IMR-90 (cell line): ENCODE measurements around the gene ARHGEF4. TPM values are rescaled to one million over a fixed set of nuclear protein-coding genes. Genes with fewer than 3 reads are reported as not detected.

Experiments
- ATAC-seq: fragments of 200-7000 bp; cut with Tn5 transposase; 2 replicates; pipeline ENCODE4 v1.9.1; 2020; ENCODE audit warnings: low read depth, mild to moderate bottlenecking, moderate library complexity
- BruUV-seq: library from RNA; stranded (reverse); fragments of 400-500 nt; replicated peaks from 2 replicates; lab custom pipeline; 2021; lab: Mats Ljungman, UMichigan
- CTCF ChIA-PET: fragments of 300-600 bp; formaldehyde crosslinking; extraction: SDS; loops from one replicate; lab custom pipeline; 2021; ENCODE audit warnings: antibody characterized with exemption; lab: Yijun Ruan, JAX
- POLR2A ChIA-PET: fragments of 300-600 bp; sonication (Branson Sonifier 250); formaldehyde crosslinking; loops from one replicate; lab custom pipeline; 2022; ENCODE audit warnings: antibody characterized with exemption; ENCODE audit not compliant: unreplicated experiment; lab: Charles Lee
- DNase-seq: peaks from one replicate; pipeline ENCODE4 v3.0.0; 2013
- H2AFZ ChIP-seq: replicated peaks from 2 replicates; pipeline ENCODE3; 2013; ENCODE audit warnings: low read length, mild to moderate bottlenecking; ENCODE audit not compliant: poor library complexity
- H2AK5ac ChIP-seq: 2 replicates; pipeline ENCODE4 v1.6.1; 2013; ENCODE audit warnings: low read depth, low read length, inconsistent platforms
- H2AK9ac ChIP-seq: replicated peaks from 2 replicates; pipeline ENCODE3; 2013; ENCODE audit warnings: mild to moderate bottlenecking, low read depth, low read length, moderate library complexity; ENCODE audit not compliant: poor library complexity
- H2BK120ac ChIP-seq: 2 replicates; pipeline ENCODE4 v1.6.1; 2013; ENCODE audit warnings: low read depth, low read length, inconsistent platforms
- H2BK15ac ChIP-seq: 3 replicates; pipeline ENCODE4 v1.6.1; 2013; ENCODE audit warnings: low read depth, low read length, inconsistent platforms
- H2BK20ac ChIP-seq: 2 replicates; pipeline ENCODE4 v1.6.1; 2013; ENCODE audit warnings: low read depth, mild to moderate bottlenecking, inconsistent platforms, low read length, moderate library complexity
- H2BK5ac ChIP-seq: 2 replicates; pipeline ENCODE4 v1.6.1; 2013; ENCODE audit warnings: mild to moderate bottlenecking, low read depth, low read length, inconsistent platforms; ENCODE audit not compliant: poor library complexity, severe bottlenecking
- H3K14ac ChIP-seq: replicated peaks from 2 replicates; pipeline ENCODE4 v1.6.1; 2013; ENCODE audit warnings: low read depth, low read length, inconsistent platforms
- H3K18ac ChIP-seq: 2 replicates; pipeline ENCODE4 v1.6.1; 2013; ENCODE audit warnings: low read depth, low read length, control low read depth
- H3K23ac ChIP-seq: 2 replicates; pipeline ENCODE4 v1.6.1; 2013; ENCODE audit warnings: low read depth, low read length, inconsistent platforms
- H3K27ac ChIP-seq: 2 replicates; pipeline ENCODE4 v1.5.1; 2013; ENCODE audit warnings: mild to moderate bottlenecking, control low read depth, low read length; ENCODE audit not compliant: insufficient read depth
- H3K27me3 ChIP-seq: 2 replicates; pipeline ENCODE4 v1.6.1; 2013; ENCODE audit warnings: low read length; ENCODE audit not compliant: control insufficient read depth, insufficient read depth
- H3K36me3 ChIP-seq: 2 replicates; pipeline ENCODE4 v1.6.1; 2013; ENCODE audit warnings: low read length, mixed read lengths; ENCODE audit not compliant: control insufficient read depth, insufficient read depth
- H3K4ac ChIP-seq: 2 replicates; pipeline ENCODE4 v1.6.1; 2013; ENCODE audit warnings: low read depth, low read length, inconsistent platforms
- H3K4me1 ChIP-seq: 2 replicates; pipeline ENCODE4 v1.6.1; 2013; ENCODE audit warnings: low read length, mixed read lengths; ENCODE audit not compliant: control insufficient read depth, insufficient read depth
- H3K4me2 ChIP-seq: 2 replicates; pipeline ENCODE4 v1.6.1; 2013; ENCODE audit warnings: low read depth, mild to moderate bottlenecking, control low read depth, low read length, moderate library complexity
- H3K4me3 ChIP-seq: 2 replicates; pipeline ENCODE4 v1.5.1; 2013; ENCODE audit warnings: low read depth, mild to moderate bottlenecking, control low read depth, low read length, moderate library complexity; ENCODE audit not compliant: insufficient read depth
- H3K56ac ChIP-seq: 2 replicates; pipeline ENCODE4 v1.6.1; 2013; ENCODE audit warnings: low read length, inconsistent platforms; ENCODE audit not compliant: insufficient read depth; ENCODE audit errors: extremely low read depth
- H3K79me1 ChIP-seq, 2 experiments: 2 replicates each; pipeline ENCODE4 v1.6.1; 2013; ENCODE audit warnings: low read length in 2 of 2, inconsistent platforms in 1 of 2, low read depth in 1 of 2
- H3K9ac ChIP-seq: 2 replicates; pipeline ENCODE4 v1.6.1; 2013; ENCODE audit warnings: low read depth, low read length, control low read depth
- H3K9me1 ChIP-seq: 2 replicates; pipeline ENCODE4 v1.6.1; 2013; ENCODE audit warnings: low read length, inconsistent platforms; ENCODE audit not compliant: insufficient read depth
- H3K9me3 ChIP-seq: 2 replicates; pipeline ENCODE4 v1.6.1; 2013; ENCODE audit warnings: low read length; ENCODE audit not compliant: control insufficient read depth, insufficient read depth
- H4K20me1 ChIP-seq: 2 replicates; pipeline ENCODE4 v1.6.1; 2013; ENCODE audit warnings: low read length, inconsistent platforms; ENCODE audit not compliant: insufficient read depth
- H4K5ac ChIP-seq: 2 replicates; pipeline ENCODE4 v1.6.1; 2013; ENCODE audit warnings: mild to moderate bottlenecking, low read depth, low read length, control low read depth
- H4K8ac ChIP-seq, 2 experiments: 2 replicates each; pipeline ENCODE4 v1.6.1; 2013; ENCODE audit warnings: low read depth in 2 of 2, low read length in 2 of 2, control low read depth in 1 of 2, inconsistent platforms in 1 of 2
- H4K91ac ChIP-seq: 2 replicates; pipeline ENCODE4 v1.6.1; 2013; ENCODE audit warnings: low read depth, low read length, inconsistent platforms; ENCODE audit not compliant: insufficient read depth
- BHLHE40 ChIP-seq: fragments of 150-350 bp; IDR thresholded peaks from 2 replicates; pipeline ENCODE4 v1.6.1; 2016; ENCODE audit warnings: mild to moderate bottlenecking, low read depth, low read length
- CEBPB ChIP-seq: IDR thresholded peaks from 2 replicates; pipeline ENCODE4 v1.6.1; 2012; ENCODE audit warnings: low read depth, low read length, improper control_type of control experiment
- CHD1 ChIP-seq: IDR thresholded peaks from 2 replicates; pipeline ENCODE4 v1.6.1; 2012; ENCODE audit warnings: low read depth, low read length, improper control_type of control experiment
- CTCF ChIP-seq: conservative IDR thresholded peaks from 2 replicates; pipeline ENCODE4 v1.5.1; 2012; ENCODE audit warnings: mild to moderate bottlenecking, low read depth, low read length, improper control_type of control experiment
- MAFK ChIP-seq: IDR thresholded peaks from 2 replicates; pipeline ENCODE4 v1.6.1; 2012; ENCODE audit warnings: low read depth, low read length, improper control_type of control experiment
- MXI1 ChIP-seq: IDR thresholded peaks from 2 replicates; pipeline ENCODE4 v1.6.1; 2012; ENCODE audit warnings: low read depth, mild to moderate bottlenecking, low read length, moderate library complexity, borderline replicate concordance
- NFE2L2 ChIP-seq: fragments of 150-350 bp; IDR thresholded peaks from 2 replicates; pipeline ENCODE4 v1.6.1; 2016; ENCODE audit warnings: low read depth, mild to moderate bottlenecking, low read length
- POLR2A ChIP-seq: IDR thresholded peaks from 2 replicates; pipeline ENCODE4 v1.6.1; 2012; ENCODE audit warnings: mild to moderate bottlenecking, low read depth, low read length
- RAD21 ChIP-seq: IDR thresholded peaks from 2 replicates; pipeline ENCODE4 v1.6.1; 2012; ENCODE audit warnings: low read length, improper control_type of control experiment
- WGBS, 2 experiments: methylation state at CpG; one replicate each; pipeline versions ENCODE4 v1.1.5 to v1.1.7; 2013; ENCODE audit warnings: missing lambda C conversion rate in 2 of 2; ENCODE audit not compliant: insufficient read length in 1 of 2; ENCODE audit errors: extremely low coverage in 2 of 2; 5-methylcytosine and 5-hydroxymethylcytosine counted together
- dilution Hi-C: fragments of 300-500 bp; cut with HindIII; formaldehyde crosslinking; loops from one replicate; pipeline ENCODE4 v1.14.3; 2018; ENCODE audit warnings: low sequenced_read_pairs; ENCODE audit not compliant: unreplicated experiment
- in situ Hi-C: fragments of 300-500 bp; cut with MboI; formaldehyde crosslinking; loops from 3 replicates; pipeline ENCODE4 v1.14.3; 2019; ENCODE audit warnings: low sequenced_read_pairs, inconsistent platforms, mixed read lengths
- intact Hi-C: fragments of 100-400 bp; cut with micrococcal nuclease; formaldehyde crosslinking; loops from 2 replicates; pipeline ENCODE4 v1.10.0; 2022
- polyA plus RNA-seq, 3 experiments: library from polyadenylated mRNA; depleted of rRNA; stranded (reverse); fragments of >200 nt; gene quantifications; 2 replicates each; pipeline ENCODE4 v1.2.3, GENCODE V29; 2012; ENCODE audit warnings: low replicate concordance in 1 of 3
- total RNA-seq: library from RNA; depleted of rRNA; stranded (reverse); fragments of >200 nt; gene quantifications from 2 replicates; pipeline ENCODE4 v1.2.3, GENCODE V29; 2012

Gene ARHGEF4
- total and polyA plus RNA-seq, 2 of the 4 experiments (the other 2 are of a cell fraction), result 2.7 to 5.0 TPM

- Histone ChIP-seq H3K4ac (no peak overlapping the region), H4K91ac (no peak overlapping the region), H3K4me3 (no peak overlapping the region), H3K14ac (no peak overlapping the region), H3K4me1 (no peaks in the 10 kb centered on the region), H2AK9ac (no peak overlapping the region), H4K20me1 (no peaks in the 10 kb centered on the region), H2BK5ac (no peak overlapping the region), H2AFZ (no peak overlapping the region), H2BK15ac (no peak overlapping the region), H4K8ac (no peak overlapping the region), H3K36me3 (no peaks in the 10 kb centered on the region), H3K9me3 (no peaks in the 10 kb centered on the region), H3K27ac (no peak overlapping the region), H3K18ac (no peak overlapping the region), H2BK20ac (no peak overlapping the region), H2AK5ac (no peak overlapping the region), H4K5ac (no peak overlapping the region), H2BK120ac (no peak overlapping the region), H3K79me1 (no peaks in the 10 kb centered on the region), H3K56ac (no peak overlapping the region), H3K9me1 (no peaks in the 10 kb centered on the region), H3K4me2 (no peak overlapping the region), H3K23ac (no peak overlapping the region), H3K9ac (no peak overlapping the region), H3K27me3 (no peaks in the 10 kb centered on the region; the same call in 1 of the 2 replicates)
- ATAC-seq (no peak), DNase-seq (no peak)
- ChIA-PET POLR2A (no interaction called here), CTCF (no interaction called here)
- intact Hi-C loops (loop anchor here (5.0 to 10.0 kb wide), 3 partner anchors 296 to 536 kb away; partner anchors contain the start of gene FAM168B), in situ Hi-C loops (no loop called here), dilution Hi-C loops (no loop called here)
- no CpG with 5 or more reads among the region's 1 CpG for whole genome bisulfite sequencing, 2 experiments
- no TSS peak for BruUV-seq
- TF ChIP-seq CTCF, result no peak
- TF ChIP-seq MAFK, result no peak
- no peak for TF ChIP-seq CEBPB
- no peak for TF ChIP-seq CHD1
- TF ChIP-seq RAD21, result no peak
- no peak for TF ChIP-seq POLR2A
- no peak for TF ChIP-seq BHLHE40
- no peak for TF ChIP-seq NFE2L2
- TF ChIP-seq MXI1, result no peak
Observed at GRCh38 chr2:130799295-130799694, 37.4 kb upstream of the ARHGEF4 start.
